PC-3 (cell line): ENCODE measurements around the gene MYH11. TPM values are rescaled to one million over a fixed set of nuclear protein-coding genes. Genes with fewer than 3 reads are reported as not detected.

Experiments
- ATAC-seq: fragments of 200-7000 bp; cut with Tn5 transposase; 2 replicates; pipeline ENCODE4 v1.9.1; 2020; ENCODE audit warnings: mild to moderate bottlenecking, moderate library complexity
- BruUV-seq: library from RNA; stranded (reverse); fragments of 400-500 nt; replicated peaks from 2 replicates; lab custom pipeline; 2021; lab: Mats Ljungman, UMichigan
- CTCF ChIA-PET: fragments of 300-600 bp; sonication (Branson Sonifier 250); formaldehyde crosslinking; loops from one replicate; lab custom pipeline; 2022; ENCODE audit warnings: antibody characterized with exemption; lab: Charles Lee
- POLR2A ChIA-PET: fragments of 300-600 bp; sonication (Branson Sonifier 250); formaldehyde crosslinking; loops from one replicate; lab custom pipeline; 2022; ENCODE audit warnings: antibody characterized with exemption; ENCODE audit not compliant: unreplicated experiment; lab: Charles Lee
- DNase-seq: peaks from one replicate; pipeline ENCODE4 v3.0.0-alpha.2; 2015
- H2AFZ ChIP-seq: fragments of 300-600 bp; sonication (generic); 2 replicates; pipeline ENCODE4 v1.6.0; 2016; ENCODE audit warnings: antibody characterized with exemption, low read length
- H3F3A ChIP-seq: fragments of 300-600 bp; sonication (generic); one replicate; pipeline ENCODE4 v1.6.0; 2017; ENCODE audit warnings: antibody characterized with exemption, low read length, control low read depth, mild to moderate bottlenecking; ENCODE audit not compliant: unreplicated experiment
- H3K27ac ChIP-seq: fragments of 300-600 bp; sonication (generic); 2 replicates; pipeline ENCODE4 v1.5.1; 2016; ENCODE audit warnings: mild to moderate bottlenecking, low read length
- H3K27me3 ChIP-seq: fragments of 300-600 bp; sonication (generic); 2 replicates; pipeline ENCODE4 v1.6.1; 2016; ENCODE audit warnings: low read length, mixed read lengths
- H3K36me3 ChIP-seq: fragments of 300-600 bp; sonication (generic); 2 replicates; pipeline ENCODE4 v1.6.1; 2016; ENCODE audit warnings: low read depth, mixed run types, low read length, mixed read lengths
- H3K4me1 ChIP-seq: fragments of 300-600 bp; sonication (generic); 2 replicates; pipeline ENCODE4 v1.5.1; 2016; ENCODE audit warnings: low read length; ENCODE audit not compliant: insufficient read depth
- H3K4me2 ChIP-seq: fragments of 300-600 bp; sonication (generic); 2 replicates; pipeline ENCODE4 v1.6.0; 2016; ENCODE audit warnings: low read length
- H3K4me3 ChIP-seq: fragments of 300-600 bp; sonication (generic); 2 replicates; pipeline ENCODE4 v1.5.1; 2016; ENCODE audit warnings: mild to moderate bottlenecking, low read length, mixed read lengths
- H3K79me2 ChIP-seq: fragments of 300-600 bp; sonication (generic); 2 replicates; pipeline ENCODE4 v1.6.1; 2017; ENCODE audit warnings: low read length, mixed read lengths
- H3K9ac ChIP-seq: fragments of 300-600 bp; sonication (generic); 2 replicates; pipeline ENCODE4 v1.6.0; 2016; ENCODE audit warnings: mild to moderate bottlenecking, low read length
- H3K9me2 ChIP-seq: fragments of 300-600 bp; sonication (generic); replicated peaks from 2 replicates; pipeline ENCODE4 v1.6.1; 2016; ENCODE audit warnings: mixed run types, low read length, mixed read lengths
- H3K9me3 ChIP-seq: fragments of 300-600 bp; sonication (generic); 2 replicates; pipeline ENCODE4 v1.6.1; 2016; ENCODE audit warnings: low read length, mixed read lengths
- H4K20me1 ChIP-seq: fragments of 300-600 bp; sonication (generic); 2 replicates; pipeline ENCODE4 v1.6.1; 2016; ENCODE audit warnings: low read length, mixed read lengths
- CTCF ChIP-seq: fragments of 300-600 bp; sonication (generic); conservative IDR thresholded peaks from 2 replicates; pipeline ENCODE4 v1.5.1; 2017; ENCODE audit warnings: antibody characterized with exemption, low read depth, mild to moderate bottlenecking, low read length
- EZH2 ChIP-seq: fragments of 300-600 bp; sonication (generic); IDR thresholded peaks from one replicate; pipeline ENCODE4 v1.6.1; 2017; ENCODE audit warnings: antibody characterized with exemption, mild to moderate bottlenecking, low read length; ENCODE audit not compliant: unreplicated experiment
- EZH2phosphoT487 ChIP-seq: fragments of 300-600 bp; sonication (generic); IDR thresholded peaks from 2 replicates; pipeline ENCODE4 v1.6.1; 2018; ENCODE audit warnings: mild to moderate bottlenecking, antibody characterized with exemption, low read length, borderline replicate concordance
- intact Hi-C: fragments of 100-400 bp; cut with micrococcal nuclease; formaldehyde crosslinking; loops from 2 replicates; pipeline ENCODE4 v1.9.0; 2023
- total RNA-seq: library from RNA; depleted of rRNA; stranded (reverse); fragments of >200 nt; gene quantifications from 2 replicates; pipeline ENCODE4 v1.2.3, GENCODE V29; 2014

Gene MYH11
- total RNA-seq, 1 experiment from 2014 or later, result not detected

GRCh38 chr16:15714393-15715172 lies 142.2 kb downstream of the MYH11 start:
- no peaks in the 10 kb centered on the region for H3K9me3 ChIP-seq
- H3K9ac ChIP-seq, result no peak overlapping the region
- no peaks in the 10 kb centered on the region for H3F3A ChIP-seq
- H3K27me3 ChIP-seq, result no peaks in the 10 kb centered on the region
- no TSS peak for BruUV-seq
- ChIA-PET CTCF (no interaction called here), POLR2A (no interaction called here)
- H3K27ac ChIP-seq, result no peak overlapping the region
- DNase-seq (no peak), ATAC-seq (no peak)
- H4K20me1 ChIP-seq, result no peaks in the 10 kb centered on the region
- H3K9me2 ChIP-seq, result no peaks in the 10 kb centered on the region
- no peak overlapping the region for H2AFZ ChIP-seq
- no peak for TF ChIP-seq EZH2
- no peak for TF ChIP-seq EZH2phosphoT487
- TF ChIP-seq CTCF, result no peak
- H3K4me2 ChIP-seq, result no peak overlapping the region
- no peaks in the 10 kb centered on the region for H3K4me1 ChIP-seq
- no peaks in the 10 kb centered on the region for H3K36me3 ChIP-seq
- intact Hi-C loops, result no loop called here
- no peaks in the 10 kb centered on the region for H3K79me2 ChIP-seq
- no peak overlapping the region for H3K4me3 ChIP-seq

GRCh38 chr16:15708997-15709396 lies 147.8 kb downstream of the MYH11 start:
- no peaks in the 10 kb centered on the region for H4K20me1 ChIP-seq
- DNase-seq (no peak), ATAC-seq (no peak)
- H3K4me1 ChIP-seq, result no peaks in the 10 kb centered on the region
- H3F3A ChIP-seq, result no peaks in the 10 kb centered on the region
- H2AFZ ChIP-seq, result no peak overlapping the region
- no peaks in the 10 kb centered on the region for H3K79me2 ChIP-seq
- H3K9ac ChIP-seq, result no peak overlapping the region
- H3K27me3 ChIP-seq, result no peaks in the 10 kb centered on the region
- TF ChIP-seq EZH2phosphoT487, result no peak
- no peak for TF ChIP-seq CTCF
- no peak for TF ChIP-seq EZH2
- ChIA-PET CTCF (no interaction called here), POLR2A (no interaction called here)
- H3K36me3 ChIP-seq, result no peaks in the 10 kb centered on the region
- BruUV-seq, result no TSS peak
- H3K9me3 ChIP-seq, result no peaks in the 10 kb centered on the region
- H3K4me2 ChIP-seq, result no peak overlapping the region
- intact Hi-C loops, result no loop called here
- H3K9me2 ChIP-seq, result no peaks in the 10 kb centered on the region
- H3K27ac ChIP-seq, result no peak overlapping the region
- H3K4me3 ChIP-seq, result no peak overlapping the region

GRCh38 chr16:15708096-15708495 lies 148.7 kb downstream of the MYH11 start:
- H3K4me1 ChIP-seq, result no peaks in the 10 kb centered on the region
- H3K4me3 ChIP-seq, result no peak overlapping the region
- H3K27me3 ChIP-seq, result no peaks in the 10 kb centered on the region
- no peak overlapping the region for H3K9ac ChIP-seq
- DNase-seq (no peak), ATAC-seq (no peak)
- H2AFZ ChIP-seq, result no peak overlapping the region
- H3K79me2 ChIP-seq, result no peaks in the 10 kb centered on the region
- no peaks in the 10 kb centered on the region for H3K9me2 ChIP-seq
- ChIA-PET CTCF (no interaction called here), POLR2A (no interaction called here)
- no TSS peak for BruUV-seq
- H3F3A ChIP-seq, result no peaks in the 10 kb centered on the region
- H3K27ac ChIP-seq, result no peak overlapping the region
- no peaks in the 10 kb centered on the region for H4K20me1 ChIP-seq
- H3K4me2 ChIP-seq, result no peak overlapping the region
- no peaks in the 10 kb centered on the region for H3K9me3 ChIP-seq
- intact Hi-C loops, result no loop called here
- no peak for TF ChIP-seq EZH2phosphoT487
- no peak for TF ChIP-seq EZH2
- TF ChIP-seq CTCF, result no peak
- no peaks in the 10 kb centered on the region for H3K36me3 ChIP-seq
